GM18861 (cell line): Measurements from ENCODE around the gene DYNAP.

Source experiments
- ATAC-seq: cut with Tn5 transposase; IDR thresholded peaks from one replicate; pipeline ENCODE4 v1.9.1; 2021; ENCODE audit not compliant: unreplicated experiment

The DYNAP gene, protein sequence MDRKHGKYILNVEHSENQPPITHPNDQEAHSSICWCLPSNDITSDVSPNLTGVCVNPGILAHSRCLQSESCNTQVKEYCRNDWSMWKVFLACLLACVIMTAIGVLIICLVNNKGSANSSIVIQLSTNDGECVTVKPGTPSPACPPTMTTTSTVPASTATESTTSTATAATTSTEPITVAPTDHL

DNA sequence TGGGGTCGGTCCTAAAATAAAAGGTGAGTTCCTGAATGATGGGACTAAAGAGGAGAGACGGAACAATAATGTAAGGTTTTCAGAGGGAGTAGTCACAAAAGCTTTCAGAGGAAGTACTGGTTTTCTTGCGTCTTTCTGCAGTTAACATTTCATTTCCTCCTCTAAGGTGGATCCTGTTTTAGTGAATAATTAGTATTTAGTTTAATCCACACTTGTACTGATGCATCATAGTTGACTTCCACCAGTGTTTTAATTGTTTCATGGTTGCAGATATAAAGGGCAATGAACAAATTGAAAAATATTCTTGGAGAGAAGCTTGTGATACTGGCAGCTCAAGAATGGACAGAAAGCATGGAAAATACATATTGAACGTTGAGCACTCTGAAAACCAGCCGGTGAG, at the start of gene DYNAP:
Gene DYNAP, plus strand, starts transcription at position 301 of the 400 bp plus-strand sequence. Its CDS starts 38 bp downstream, at position 339.
- no peak for ATAC-seq

DNA sequence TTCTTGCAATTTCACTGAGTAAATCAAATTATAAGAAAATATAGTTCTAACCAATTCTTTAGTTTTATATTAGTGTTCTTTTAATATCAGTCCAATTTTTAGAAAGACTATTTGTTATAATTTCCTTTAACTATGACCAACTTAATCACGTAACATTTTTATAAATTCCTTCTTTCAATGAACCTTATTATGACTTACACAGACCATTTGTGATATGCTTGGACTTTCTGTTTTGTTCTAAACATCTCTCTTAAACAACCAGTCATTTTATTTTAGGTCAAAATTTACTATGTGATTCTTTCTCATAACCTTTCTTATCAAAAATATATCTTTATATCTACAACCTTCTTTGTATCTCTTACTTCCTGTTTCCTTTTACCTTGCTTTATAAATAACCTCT, 39.5 kb upstream of the DYNAP start:
- no peak for ATAC-seq

DNA sequence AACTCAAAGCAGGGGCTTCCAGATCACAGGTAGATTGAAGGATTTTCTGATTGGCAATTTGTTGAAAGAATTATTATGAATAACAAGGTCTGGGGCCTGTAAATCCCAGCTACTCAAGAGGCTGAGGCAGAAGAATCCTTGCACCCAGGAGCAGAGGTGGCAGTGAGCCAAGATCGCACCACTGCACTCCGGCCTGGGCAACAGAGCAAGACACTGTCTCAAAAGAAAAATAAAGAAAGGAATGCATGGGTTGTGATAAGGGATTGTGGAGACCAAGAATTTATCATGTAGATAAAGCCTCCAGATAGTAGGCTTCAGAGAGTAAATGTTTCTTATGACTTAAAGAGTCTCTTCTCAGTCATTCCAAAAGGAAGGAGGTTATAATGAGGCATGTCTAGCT, 35.8 kb upstream of the DYNAP start:
- ATAC-seq: no peak

DNA sequence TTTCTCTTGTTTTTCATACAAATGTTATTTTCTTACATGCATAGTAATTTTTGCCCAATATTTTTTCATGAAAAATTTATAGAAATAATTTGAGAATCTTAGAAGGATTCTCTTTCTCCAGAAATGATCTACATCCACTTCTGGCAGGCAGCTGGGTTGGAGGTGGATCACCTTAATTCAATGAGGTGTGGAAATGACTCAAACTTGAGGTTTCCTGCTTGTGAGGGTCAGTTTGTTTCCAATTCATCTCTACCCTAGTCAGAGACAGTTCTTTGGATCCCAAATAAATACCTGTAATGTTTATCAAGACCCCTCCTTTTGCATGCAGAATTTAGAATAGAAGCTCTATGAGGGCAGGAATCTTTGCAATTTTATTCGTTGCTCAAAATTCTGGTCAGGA, 35.0 kb upstream of the DYNAP start:
- no peak for ATAC-seq

DNA sequence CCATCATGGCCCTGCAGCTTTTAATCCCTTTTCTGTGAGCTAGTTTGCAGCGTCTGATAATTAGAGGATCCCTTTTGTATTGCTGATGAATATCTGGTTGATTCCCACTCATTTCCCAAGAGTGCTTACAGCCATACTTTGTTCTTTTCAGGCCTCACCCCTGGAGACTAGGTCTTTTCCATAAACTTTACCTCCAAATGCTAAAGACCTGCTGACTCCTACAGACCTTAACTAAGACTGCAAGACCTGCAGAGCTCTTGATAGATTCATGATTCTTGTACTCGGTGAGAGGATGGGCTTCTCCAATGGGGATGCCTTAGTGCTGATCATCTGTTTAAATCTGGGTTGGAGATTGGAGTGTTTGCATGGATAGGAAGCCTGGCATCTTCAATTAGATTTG, 33.1 kb upstream of the DYNAP start:
- no peak for ATAC-seq

DNA sequence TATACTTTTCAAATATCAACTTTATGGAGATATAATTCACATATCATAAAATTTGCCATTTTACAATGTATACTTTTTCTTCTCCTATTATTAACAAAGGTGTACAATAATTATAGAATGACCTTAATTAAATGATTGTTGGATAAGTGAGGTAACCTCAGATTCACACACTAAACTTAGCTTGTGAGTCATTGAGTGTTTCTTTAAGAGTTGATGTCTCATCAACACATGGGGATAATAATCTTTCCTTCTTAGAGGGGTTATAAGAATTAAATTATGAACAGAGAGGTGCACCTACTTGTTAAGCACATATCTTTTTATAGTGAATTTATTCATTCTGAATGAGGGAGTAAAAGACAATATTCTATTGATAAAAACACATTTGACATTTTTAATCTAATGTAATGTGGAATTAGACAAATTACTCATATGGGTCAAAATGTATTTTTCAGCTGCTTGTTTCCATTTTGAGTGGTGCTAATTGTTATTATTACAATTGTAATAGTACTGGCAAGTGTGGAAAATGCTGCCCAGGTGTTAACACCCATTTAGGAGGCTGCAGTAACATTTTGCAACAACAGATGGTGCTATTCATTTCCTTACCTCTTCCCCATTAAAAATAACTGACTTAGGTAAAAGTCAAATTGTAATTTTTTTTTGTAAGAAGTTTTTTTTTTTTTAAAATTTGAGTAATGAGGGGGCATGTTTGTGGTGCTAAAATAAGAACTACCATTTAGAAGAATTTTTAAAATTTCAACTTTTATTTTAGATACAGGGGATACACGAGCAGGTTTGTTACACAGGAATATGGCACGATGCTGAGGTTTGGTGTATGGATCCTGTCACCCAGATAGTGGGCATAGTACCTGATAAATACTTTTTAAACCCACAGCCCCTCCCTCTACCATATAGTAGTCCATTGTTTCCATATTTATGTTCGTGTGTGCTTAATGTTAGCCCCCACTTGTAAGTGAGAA, 32.1 kb upstream of the DYNAP start:
- no peak for ATAC-seq

DNA sequence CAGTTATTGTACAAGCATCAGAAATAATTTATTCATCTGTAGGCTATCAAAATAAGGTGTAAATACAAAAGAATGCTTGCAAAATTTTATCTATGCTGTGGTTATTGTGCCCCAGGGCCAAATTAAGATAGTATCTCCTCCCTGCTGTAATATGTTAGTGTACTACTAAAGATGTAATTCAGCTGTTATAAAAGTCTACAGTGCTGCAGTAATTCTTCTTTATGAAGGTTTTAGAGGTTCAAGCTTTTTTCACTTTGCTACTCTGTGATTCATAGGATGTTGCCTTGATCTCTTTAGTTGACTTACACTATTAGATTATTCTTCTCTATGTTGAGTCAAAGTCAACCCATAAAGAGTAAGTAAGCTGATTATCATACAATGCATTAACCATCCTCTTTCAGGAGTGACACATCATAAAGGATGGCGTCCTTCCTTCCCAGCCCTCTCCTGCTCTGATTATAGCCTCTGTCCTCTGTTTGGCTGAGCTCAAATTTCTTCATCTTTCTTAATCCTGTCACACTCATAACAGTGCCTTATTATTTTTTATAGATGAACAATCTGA, 29.3 kb upstream of the DYNAP start:
- ATAC-seq: no peak

DNA sequence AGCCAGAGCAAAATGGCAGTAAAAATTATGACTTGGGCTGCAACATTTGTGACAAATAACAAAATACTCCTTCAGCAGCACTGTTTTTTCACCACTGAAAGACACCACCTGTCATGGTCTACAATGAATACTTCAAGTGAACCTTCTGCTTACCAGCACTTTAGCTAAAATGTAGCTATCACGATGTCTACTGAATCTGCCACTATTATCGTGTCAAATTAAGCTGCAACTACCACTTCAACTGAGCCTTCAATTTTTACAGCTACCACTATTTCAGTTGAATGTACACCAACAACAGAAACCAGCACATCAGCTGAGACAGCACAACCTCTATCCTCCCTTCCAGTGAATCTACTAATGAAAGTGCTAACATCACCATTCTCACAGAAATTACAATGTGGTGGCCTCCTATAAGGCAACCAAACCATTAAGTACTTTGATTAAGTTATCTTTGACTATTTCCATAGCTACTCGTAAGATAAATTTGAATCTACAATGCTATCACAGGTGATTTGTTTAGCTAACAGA, 10.8 kb upstream of the DYNAP start:
- no peak for ATAC-seq

DNA sequence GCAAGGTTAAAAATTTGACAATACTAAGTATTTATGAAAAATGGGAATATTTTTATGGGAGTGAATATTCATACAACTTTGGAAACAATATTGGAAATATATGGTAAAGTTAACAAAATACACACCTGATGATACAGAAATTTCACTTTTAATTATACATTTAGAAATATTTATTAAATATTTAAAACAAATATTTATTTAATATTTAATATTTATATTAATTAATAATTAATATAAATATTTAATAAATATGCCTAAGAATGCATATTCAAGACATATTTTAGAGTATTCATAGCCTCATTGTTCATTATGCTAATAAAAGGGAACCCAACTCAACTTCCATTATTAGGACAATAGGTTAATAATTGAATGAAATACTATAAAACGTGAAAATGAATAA, 7.0 kb upstream of the DYNAP start:
- no peak for ATAC-seq

DNA sequence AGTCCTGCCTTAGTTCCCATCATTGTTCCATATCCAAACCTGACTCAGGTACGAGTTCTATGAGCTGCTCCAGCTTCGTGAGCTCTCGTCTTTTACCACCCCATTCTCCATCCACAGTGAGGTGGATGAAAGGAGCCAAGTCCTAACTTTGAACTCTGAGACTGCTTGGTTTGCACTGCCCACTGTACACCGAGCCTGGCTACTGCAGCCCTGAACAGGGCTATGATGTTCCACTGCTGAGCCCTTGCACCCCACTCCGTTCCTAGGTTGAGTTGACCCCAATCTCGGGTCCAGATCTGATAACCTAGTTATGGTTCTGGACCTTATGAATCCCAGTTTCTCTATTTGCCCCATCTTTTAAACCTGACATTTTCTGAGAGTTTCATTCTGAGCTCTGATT, 5.3 kb upstream of the DYNAP start:
- ATAC-seq: no peak

DNA sequence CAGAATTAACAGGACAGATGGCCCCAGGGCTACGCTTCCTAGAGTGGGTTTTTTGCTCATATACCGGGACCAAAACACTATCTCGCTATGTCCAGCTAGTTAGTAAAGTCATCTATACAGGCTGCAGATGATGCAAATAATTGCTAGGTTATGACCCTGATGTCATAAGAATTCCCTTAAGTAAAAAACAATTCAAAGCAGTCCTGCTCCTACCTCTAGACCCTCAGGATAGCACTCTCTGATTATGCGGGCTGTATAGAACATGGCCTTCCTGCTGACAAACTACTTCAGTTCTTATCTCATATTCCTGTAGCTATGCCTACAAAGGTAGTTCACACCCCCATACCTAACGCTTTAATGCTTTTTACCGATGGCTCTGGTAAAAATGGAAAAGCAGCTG, 13.2 kb downstream of the DYNAP start:
- ATAC-seq: no peak

DNA sequence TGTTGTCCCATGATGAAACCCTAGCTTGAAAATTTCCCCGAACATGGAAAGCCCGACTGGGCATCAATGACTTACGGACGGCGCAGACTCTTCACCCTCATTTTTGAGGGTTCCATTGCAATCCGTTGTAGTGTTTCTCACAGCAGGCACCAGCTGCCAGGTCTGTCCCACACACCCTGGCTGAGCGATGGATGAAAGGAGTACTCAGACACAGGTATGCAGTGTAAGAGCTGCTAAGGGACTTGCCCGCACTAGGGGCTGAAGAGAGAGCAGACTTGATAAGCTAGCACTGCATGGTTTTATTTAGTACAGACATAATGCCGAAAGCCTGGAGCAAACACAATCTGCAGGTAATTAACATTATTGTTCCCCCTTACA, 15.8 kb downstream of the DYNAP start:
- ATAC-seq: no peak

DNA sequence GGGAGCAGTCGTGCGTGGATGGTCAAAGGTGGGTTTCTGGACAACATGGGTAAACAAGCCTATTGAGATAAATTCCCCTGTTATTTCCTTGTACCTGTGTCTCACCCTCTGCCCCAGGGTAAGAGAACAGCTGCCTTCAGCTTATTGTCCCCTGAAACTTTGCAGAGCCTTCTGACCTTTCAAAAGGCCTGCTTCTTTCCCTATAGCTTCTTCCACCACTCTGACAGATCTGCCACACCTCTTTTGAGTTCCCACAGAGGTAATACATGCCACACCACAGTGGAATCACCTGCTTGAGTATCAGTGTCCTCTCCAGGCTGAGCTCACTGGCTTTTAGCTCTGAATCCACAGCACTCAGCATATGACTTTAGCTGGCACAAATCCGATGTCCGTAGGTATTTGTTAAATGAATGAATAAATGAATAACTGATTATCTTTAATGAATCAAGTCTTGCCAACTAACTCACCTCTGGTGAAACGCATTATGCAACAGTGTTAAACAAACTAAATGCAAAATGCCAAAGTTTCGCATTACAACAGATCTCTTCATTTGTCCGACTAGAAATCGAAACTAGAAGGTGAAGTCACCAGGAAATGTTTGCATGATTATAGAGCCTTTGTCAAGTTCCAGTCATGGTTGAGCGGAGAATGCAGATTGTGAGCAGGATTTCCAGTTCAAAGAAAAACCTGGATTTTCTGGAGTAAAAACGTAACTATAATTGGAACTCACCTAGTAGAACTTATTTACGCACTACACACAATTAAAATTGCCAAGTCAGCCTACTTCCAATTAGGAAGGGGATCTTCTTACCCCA, 16.4 kb downstream of the DYNAP start:
- ATAC-seq: no peak

DNA sequence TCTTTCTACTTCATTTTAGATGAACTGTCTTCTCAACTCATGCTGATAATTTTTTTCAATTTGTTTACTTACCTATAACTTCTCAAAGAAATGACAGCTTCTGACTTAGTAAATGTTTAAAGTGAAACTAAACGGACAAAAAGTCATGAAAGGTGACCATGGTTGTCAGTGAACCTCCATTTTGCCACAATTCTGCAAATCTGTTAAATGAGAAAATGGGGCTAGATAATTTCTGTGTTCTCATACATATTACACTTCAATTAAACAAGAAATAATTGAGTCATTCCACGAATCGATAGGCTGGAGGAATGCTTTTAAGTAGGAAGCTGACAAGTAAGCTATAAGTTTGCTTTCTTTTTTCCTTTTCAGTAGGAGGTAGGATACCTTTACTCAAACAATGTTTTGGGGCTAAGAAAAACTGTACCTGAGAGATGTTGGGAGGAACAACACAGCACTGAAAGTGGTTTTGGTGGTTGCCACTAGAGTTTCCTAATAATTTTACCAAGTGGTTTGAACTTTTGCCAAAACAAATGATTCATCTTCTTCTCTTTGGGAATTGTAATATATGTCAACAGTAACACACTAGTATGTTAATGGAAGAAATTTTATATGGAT, 17.1 kb downstream of the DYNAP start:
- no peak for ATAC-seq

DNA sequence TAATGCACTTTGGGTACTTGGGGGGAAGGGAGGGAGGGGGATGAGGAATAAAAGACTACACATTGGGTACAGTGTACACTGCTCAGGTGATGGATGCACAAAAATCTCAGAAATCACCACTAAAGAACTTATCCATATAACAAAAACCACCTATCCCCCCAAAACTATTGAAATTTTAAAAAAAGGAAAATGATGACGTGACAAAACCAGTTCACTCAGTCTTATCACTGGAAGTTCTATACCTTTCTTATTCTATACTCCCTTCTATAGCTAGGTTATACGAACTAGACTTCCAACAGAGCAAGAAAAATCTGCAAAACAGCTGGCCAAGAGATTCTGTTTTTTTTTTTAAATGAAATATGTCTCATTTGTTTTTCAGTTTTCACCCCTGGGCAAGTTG, 20.8 kb downstream of the DYNAP start:
- ATAC-seq: no peak

DNA sequence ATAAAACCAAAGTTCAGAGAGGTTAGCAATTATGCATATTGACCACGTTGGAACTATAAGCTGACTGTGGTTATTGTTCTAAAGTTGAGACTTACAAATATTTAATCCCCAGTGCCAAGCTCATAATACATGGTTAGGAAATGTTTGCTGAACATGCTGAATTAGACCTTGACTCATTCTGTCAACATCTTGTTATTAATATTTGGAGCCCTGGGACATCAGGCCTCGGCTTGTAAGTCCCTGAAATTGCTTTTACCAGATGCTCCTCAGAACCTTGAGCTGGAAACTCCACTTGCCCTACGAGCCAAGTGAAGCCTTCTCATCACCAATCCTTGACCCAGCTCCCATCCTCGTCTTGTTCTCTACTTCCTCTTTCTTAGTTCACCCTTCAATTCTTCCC, 21.2 kb downstream of the DYNAP start:
- no peak for ATAC-seq

DNA sequence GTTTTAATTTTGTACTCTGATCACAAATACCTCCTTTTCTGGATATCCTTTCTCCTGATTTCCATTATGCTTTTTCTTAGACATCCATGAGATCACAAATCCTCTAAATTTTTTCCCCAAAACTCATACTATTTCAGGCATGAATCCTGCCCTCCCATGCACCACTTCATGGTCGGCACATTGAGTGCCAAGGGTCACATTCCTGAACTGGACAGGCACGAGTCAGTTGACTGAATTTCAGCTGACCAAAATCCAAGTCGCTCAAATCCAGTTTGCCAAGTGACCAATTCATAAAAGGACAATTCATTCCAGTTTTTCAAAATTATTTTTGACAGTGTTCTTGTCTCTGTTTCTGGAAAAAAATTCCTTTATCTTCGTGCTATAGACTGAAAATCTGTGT, 22.1 kb downstream of the DYNAP start:
- no peak for ATAC-seq

DNA sequence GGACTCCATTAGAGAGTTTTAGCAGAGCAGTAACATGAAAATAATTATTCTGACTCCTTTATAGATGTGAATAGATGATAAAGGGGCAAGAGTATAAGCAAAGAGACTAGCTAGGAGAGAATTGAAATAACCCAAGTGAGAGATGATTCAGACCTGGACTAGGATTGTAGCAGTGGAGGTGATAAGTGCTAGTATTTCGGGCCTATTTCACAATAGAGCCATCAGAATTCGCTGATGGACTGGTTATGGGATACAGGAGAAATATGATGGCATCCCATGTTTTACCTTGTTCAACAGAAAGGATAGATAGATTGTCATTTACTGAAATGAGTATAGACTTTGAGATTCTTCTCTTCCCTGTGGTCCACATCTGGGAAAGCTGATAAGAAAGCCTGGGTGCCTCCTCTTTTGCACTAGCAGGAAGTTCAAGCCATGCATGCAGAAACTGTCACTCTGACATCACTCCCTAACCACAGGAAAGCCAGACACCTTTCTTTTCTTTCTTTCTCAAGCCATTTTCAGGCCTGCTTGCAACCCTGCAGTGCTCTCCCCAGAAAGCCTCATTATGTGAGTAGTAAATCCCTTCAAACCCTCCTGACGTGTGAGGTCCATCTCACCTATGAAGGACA, 25.3 kb downstream of the DYNAP start:
- no peak for ATAC-seq

DNA sequence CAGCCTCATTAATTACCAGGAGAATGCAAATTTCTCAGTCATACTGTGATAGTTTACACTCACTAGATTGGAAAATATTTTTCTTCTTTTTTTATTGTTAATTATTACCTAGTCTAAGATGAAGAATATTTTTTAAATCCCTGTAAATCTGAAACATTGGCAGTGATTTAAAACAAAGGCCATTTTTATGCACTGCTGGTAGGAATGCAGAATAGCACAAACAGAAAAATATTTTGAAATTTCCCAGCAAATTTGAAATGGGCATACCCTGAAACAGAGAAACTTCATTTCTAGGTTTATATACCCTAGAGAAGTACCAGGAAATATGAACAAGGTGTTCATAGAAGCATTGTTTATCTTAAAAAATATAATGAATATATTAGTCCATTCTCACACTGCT, 31.0 kb downstream of the DYNAP start:
- no peak for ATAC-seq

DNA sequence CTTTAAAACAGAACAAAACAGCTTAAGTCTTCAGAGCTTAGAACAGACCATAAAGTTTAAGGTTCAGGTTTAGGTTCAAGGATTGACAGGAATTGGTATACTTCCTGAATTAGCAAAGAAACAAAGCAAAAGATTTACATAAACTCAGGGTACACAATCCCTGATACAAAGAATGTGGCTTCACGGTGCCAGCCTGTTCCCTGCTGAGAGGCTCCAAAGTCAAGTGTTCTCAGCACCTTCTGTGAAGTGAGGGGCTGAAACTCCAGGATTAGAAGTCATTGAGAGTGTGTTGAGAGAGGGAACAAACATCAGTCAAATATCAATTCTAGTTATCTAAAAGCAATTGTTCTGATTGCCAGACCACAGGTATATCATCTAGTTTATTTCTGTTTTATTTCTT, 35.7 kb downstream of the DYNAP start:
- no peak for ATAC-seq
